Natural killer cell (primary cell): ENCODE data around the gene C11orf91. TPM values are rescaled to one million over a fixed set of nuclear protein-coding genes. Genes with fewer than 3 reads are reported as not detected.

Experiments used
- ATAC-seq, 3 donors: fragments of 150-1000 bp in 2 of 3; fragments of 200-7000 bp in 1 of 3; cut with Tn5 transposase; 1 replicate in 1 of 3; 2 replicates in 2 of 3; pipeline ENCODE4 v1.10.0; 2021; ENCODE audit warnings: mild to moderate bottlenecking in 2 of 3, moderate library complexity in 2 of 3
- DNase-seq, 2 donors: peaks; one replicate each; pipeline versions ENCODE4 v3.0.0 to v3.0.0-alpha.2; 2013 to 2021; ENCODE audit warnings: mixed read lengths in 1 of 2
- H3K27ac ChIP-seq: one replicate; pipeline ENCODE4 v1.5.1; 2013; ENCODE audit warnings: mild to moderate bottlenecking, low read length
- H3K27me3 ChIP-seq: one replicate; pipeline ENCODE4 v1.6.1; 2013; ENCODE audit warnings: low read length; ENCODE audit not compliant: control insufficient read depth, insufficient read depth
- H3K36me3 ChIP-seq: one replicate; pipeline ENCODE4 v1.6.1; 2013; ENCODE audit warnings: low read length; ENCODE audit not compliant: control insufficient read depth, insufficient read depth
- H3K4me1 ChIP-seq: one replicate; pipeline ENCODE4 v1.6.1; 2013; ENCODE audit warnings: low read length; ENCODE audit not compliant: control insufficient read depth, insufficient read depth
- H3K4me3 ChIP-seq: one replicate; pipeline ENCODE4 v1.5.1; 2013; ENCODE audit warnings: low read length
- H3K9me3 ChIP-seq: one replicate; pipeline ENCODE4 v1.6.1; 2013; ENCODE audit warnings: low read length; ENCODE audit not compliant: control insufficient read depth, insufficient read depth
- H3K27ac Mint-ChIP-seq, 2 donors: one replicate each; pipeline ENCODE4 v1.8.0; 2022; ENCODE audit warnings: mild to moderate bottlenecking in 2 of 2, mixed read lengths in 2 of 2, moderate library complexity in 1 of 2
- H3K27me3 Mint-ChIP-seq, 2 donors: one replicate each; pipeline ENCODE4 v1.8.0; 2022; ENCODE audit warnings: low read depth in 2 of 2, mixed read lengths in 2 of 2
- H3K36me3 Mint-ChIP-seq: one replicate; pipeline ENCODE4 v1.8.0; 2022; ENCODE audit warnings: mixed read lengths
- H3K4me1 Mint-ChIP-seq, 2 donors: one replicate each; pipeline ENCODE4 v1.8.0; 2022; ENCODE audit warnings: mixed read lengths in 2 of 2
- H3K4me3 Mint-ChIP-seq: one replicate; pipeline ENCODE4 v1.8.0; 2022; ENCODE audit warnings: mild to moderate bottlenecking, moderate library complexity, mixed read lengths
- H3K9me3 Mint-ChIP-seq, 2 donors: one replicate each; pipeline ENCODE4 v1.8.0; 2022; ENCODE audit warnings: mixed read lengths in 2 of 2
- CTCF ChIP-seq: fragments of 200-600 bp; IDR thresholded peaks from one replicate; pipeline ENCODE4 v1.8.0; 2022; ENCODE audit warnings: antibody characterized with exemption
- WGBS: methylation state at CpG from one replicate; pipeline ENCODE4 v1.1.7; 2013; ENCODE audit warnings: missing lambda C conversion rate; ENCODE audit not compliant: insufficient coverage; 5-methylcytosine and 5-hydroxymethylcytosine counted together
- intact Hi-C: fragments of 100-400 bp; cut with micrococcal nuclease; formaldehyde crosslinking; loops from one replicate; pipeline ENCODE4 v1.14.2; 2022
- total RNA-seq, 4 donors: library from RNA; stranded (reverse); fragments of 120-200 nt in 1 of 4; gene quantifications; one replicate each; pipeline versions ENCODE4 v1.2.3 to v1.2.4, GENCODE V29; 2013 to 2022

The C11orf91 gene
- total RNA-seq, 3 donors from 2014 or later (not counting 1 experiment from before 2014, with no cell fraction given): not detected

DNA sequence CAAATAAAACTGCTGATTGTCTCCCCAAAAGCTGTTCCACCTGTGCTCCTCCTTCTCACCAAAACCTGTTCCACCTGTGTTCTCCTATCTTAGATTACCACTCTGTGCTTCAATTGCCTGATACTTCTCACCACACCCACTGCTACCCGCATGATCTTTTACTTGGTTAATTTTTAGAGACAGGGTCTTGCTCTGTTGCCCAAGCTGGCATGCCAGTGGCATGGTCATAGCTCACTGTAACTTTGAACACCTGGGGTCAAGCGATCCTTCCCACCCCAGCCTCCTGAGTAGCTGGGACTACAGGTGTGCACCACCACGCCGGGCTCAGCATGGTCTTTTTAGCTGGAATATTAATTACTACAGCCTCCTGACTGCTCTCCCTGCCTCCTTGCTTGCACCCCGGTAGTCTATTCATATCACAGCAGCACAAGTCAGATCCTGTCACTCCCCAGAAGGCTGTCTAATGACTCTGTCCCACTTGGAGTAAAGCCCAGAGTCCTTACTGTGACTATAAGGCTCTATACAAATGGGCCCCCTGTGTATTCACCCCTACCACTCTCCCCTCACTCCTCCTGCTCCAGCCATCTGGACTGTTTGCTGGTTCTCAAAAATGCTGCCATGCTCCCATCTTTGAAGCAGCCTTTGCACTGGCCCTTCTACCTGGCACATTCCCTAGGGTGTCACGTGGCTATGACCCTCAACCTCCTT is 3.5 kb downstream of the C11orf91 start:
- peaks cover 16% of the 10 kb centered on the region in 2 donors for H3K4me1 Mint-ChIP-seq

GRCh38 chr11:33696411-33696810 is 4.2 kb downstream of the C11orf91 start:
- DNase-seq (peak in 1 of 2 donors; percentile 21), ATAC-seq (no peak)
- Mint-ChIP-seq H3K27ac (no peak overlapping the region), H3K4me1 (peaks cover 13 to 15% of the 10 kb centered on the region in 2 donors), H3K4me3 (no peak overlapping the region), H3K9me3 (no peaks in the 10 kb centered on the region), H3K36me3 (no peaks in the 10 kb centered on the region), H3K27me3 (peaks cover 25 to 26% of the 10 kb centered on the region in 2 donors)
- H3K4me3 ChIP-seq: no peak overlapping the region
- H3K4me1 ChIP-seq: peaks cover 12% of the 10 kb centered on the region
- no peaks in the 10 kb centered on the region for H3K9me3 ChIP-seq
- intact Hi-C loops: no loop called here
- TF ChIP-seq CTCF: no peak
- no peaks in the 10 kb centered on the region for H3K36me3 ChIP-seq
- 23% methylated on average over 5 of the region's 5 CpGs for WGBS
- no peaks in the 10 kb centered on the region for H3K27me3 ChIP-seq
- no peak overlapping the region for H3K27ac ChIP-seq

More for the DNA sequence above, 3.5 kb downstream of the C11orf91 start:
- TF ChIP-seq CTCF: no peak
- Histone ChIP-seq H3K27ac (no peak overlapping the region), H3K9me3 (no peaks in the 10 kb centered on the region), H3K36me3 (no peaks in the 10 kb centered on the region), H3K27me3 (no peaks in the 10 kb centered on the region), H3K4me1 (peaks cover 12% of the 10 kb centered on the region), H3K4me3 (no peak overlapping the region)
- 88% methylated on average over 6 of the region's 6 CpGs for whole genome bisulfite sequencing
- Mint-ChIP-seq H3K9me3 (no peaks in the 10 kb centered on the region), H3K36me3 (no peaks in the 10 kb centered on the region), H3K27ac (no peak overlapping the region), H3K4me3 (no peak overlapping the region), H3K27me3 (peaks cover 25 to 26% of the 10 kb centered on the region in 2 donors)
- intact Hi-C loops: no loop called here
- DNase-seq (no peak), ATAC-seq (no peak)

DNA sequence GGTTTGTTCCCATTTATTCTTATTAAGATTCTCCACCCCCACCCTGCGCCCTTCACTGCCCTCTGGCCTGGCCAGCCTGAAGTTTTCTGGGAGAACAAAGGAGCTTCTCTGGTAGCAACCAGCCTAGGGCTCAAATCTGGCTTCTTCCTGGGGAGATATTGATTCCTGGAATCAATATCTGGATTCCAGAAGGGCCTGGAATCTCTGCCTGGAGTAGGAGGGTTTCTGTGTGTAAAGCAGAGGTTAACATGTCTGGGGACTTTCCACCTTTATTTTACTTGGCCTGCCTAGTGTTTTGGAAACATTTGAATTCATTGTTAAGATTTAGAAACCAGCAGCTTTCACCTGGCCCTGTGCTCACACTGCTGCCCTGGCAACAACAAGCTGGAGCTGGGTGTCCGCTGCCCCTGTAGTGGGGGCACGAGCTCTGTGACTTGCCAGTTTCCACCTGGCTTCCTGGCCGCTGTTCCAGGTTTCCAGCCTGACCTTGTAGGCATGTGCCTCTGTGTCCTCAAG is 5.5 kb downstream of the C11orf91 start:
- H3K27me3 ChIP-seq: no peaks in the 10 kb centered on the region
- no peaks in the 10 kb centered on the region for H3K36me3 Mint-ChIP-seq
- H3K9me3 ChIP-seq: no peaks in the 10 kb centered on the region
- ATAC-seq (no peak), DNase-seq (no peak)
- H3K36me3 ChIP-seq: no peaks in the 10 kb centered on the region
- H3K4me3 ChIP-seq: no peak overlapping the region
- no peak overlapping the region for H3K27ac Mint-ChIP-seq
- no peaks in the 10 kb centered on the region for H3K9me3 Mint-ChIP-seq
- TF ChIP-seq CTCF: no peak
- intact Hi-C loops: no loop called here
- no peak overlapping the region for H3K4me3 Mint-ChIP-seq
- H3K4me1 Mint-ChIP-seq: peaks cover 6 to 7% of the 10 kb centered on the region in 2 donors
- H3K27me3 Mint-ChIP-seq: peaks cover 25 to 26% of the 10 kb centered on the region in 2 donors
- 89% methylated on average over 4 of the region's 4 CpGs for WGBS
- no peak overlapping the region for H3K27ac ChIP-seq
- peaks cover 5% of the 10 kb centered on the region for H3K4me1 ChIP-seq
